GM19463 (cell line): ENCODE data around the gene RBM4B.

Experiments
- ATAC-seq: cut with Tn5 transposase; IDR thresholded peaks from one replicate; pipeline ENCODE4 v1.9.1; 2021; ENCODE audit warnings: mild to moderate bottlenecking, moderate library complexity; ENCODE audit not compliant: unreplicated experiment

RBM4B gene

DNA sequence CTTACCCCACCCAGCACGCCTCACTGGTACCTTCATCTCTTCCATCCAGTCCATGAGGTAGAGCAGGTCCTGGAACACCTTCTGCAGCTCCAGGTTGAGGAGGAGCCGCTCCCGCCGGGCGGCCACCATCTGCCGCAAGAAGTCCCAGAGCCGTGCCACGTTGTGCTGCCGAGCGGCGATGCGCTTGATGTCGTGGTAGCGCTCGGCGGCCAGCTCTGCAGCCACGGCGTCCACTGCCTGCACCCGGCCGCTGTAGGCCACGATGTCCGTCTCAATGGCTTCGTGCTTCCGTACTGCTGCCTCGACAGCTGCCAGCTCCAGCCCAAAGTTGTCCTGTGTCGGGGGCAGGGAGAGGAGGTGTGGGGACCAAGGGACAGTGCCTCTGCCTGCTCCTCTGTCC, 29.8 kb upstream of the RBM4B start:
- ATAC-seq: no peak

- ATAC-seq: no peak
Measured at GRCh38 chr11:66706989-66707388, 29.3 kb upstream of the RBM4B start.

- no peak for ATAC-seq
Measured at GRCh38 chr11:66705587-66706335, 28.1 kb upstream of the RBM4B start.

DNA sequence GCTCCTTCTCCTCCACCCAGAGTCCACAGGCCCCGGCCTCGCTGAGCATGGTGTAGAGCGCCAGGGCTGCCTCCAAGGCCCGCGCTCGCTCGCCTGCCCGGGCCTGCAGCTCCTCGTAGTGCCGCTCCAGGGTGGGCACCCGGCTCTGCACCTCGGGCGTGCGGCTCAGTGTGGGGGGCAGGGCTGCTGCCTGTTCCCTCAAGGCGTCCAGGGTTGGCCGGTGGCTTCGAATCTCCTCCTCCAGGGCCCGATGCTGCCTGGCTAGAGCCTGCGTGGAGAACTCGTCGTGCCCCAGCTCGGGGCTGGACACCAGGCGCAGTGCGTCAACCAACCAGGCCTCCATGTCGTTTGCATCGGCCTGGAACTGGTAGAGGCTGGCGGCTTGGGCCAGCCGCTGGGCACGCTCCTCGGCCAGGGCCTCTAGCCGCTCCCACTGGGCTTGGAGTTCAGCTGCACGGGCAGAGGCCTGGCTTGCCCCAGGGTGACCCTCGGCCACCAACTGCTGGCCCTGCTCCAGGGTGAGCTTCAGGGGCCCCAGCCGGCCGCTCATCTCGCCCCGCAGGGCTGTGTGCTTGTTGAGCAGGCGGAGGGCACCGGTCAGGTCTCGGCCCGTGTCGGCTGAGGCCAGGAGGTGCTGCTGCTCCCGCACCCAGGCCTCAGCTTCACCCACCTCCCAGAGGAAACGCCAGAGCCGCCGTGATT, 27.1 kb upstream of the RBM4B start:
- no peak for ATAC-seq

GRCh38 chr11:66701432-66702240, 23.9 kb upstream of the RBM4B start:
- no peak for ATAC-seq

GRCh38 chr11:66700742-66701141, 23.1 kb upstream of the RBM4B start:
- ATAC-seq: no peak

DNA sequence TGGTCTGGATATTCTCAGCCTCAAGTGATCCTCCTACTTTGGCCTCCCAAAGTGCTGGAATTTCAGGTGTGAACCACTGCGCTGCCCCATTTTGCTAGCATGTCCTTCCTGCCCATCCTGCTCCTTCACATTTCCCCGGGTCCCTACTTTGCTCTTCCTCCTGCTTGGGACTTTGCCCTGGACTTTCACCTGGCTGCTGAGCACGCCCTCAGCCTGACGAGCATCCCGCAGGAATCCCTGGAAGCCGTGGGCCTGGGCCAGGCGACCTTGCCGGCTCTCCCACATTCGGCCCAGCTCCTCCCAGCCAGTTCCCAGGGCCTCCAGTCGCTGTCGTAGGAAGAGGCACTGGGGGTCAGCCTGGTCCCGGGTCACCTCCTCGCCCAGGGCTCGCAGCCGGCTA, 22.6 kb upstream of the RBM4B start:
- ATAC-seq: no peak

GRCh38 chr11:66698491-66698890, 20.8 kb upstream of the RBM4B start:
- no peak for ATAC-seq

DNA sequence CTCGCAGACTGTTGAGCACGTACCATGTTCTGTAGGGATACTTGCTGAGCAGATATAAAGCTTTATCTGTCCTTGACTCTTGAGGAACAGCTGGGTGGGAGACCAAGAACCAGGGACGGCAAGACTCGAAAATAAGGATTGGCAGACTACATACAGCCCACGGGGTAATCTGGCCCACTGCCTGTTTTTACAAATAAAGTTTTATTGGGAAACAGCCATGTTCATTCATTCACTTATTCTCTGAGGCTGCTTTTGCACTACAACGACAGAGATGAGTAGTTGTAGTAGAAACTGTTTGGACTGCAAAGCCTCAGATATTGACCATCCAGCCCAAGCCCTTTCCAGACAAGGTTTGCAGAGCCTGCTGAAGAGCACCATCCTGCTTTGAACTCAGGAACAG, 20.3 kb upstream of the RBM4B start:
- no peak for ATAC-seq

DNA sequence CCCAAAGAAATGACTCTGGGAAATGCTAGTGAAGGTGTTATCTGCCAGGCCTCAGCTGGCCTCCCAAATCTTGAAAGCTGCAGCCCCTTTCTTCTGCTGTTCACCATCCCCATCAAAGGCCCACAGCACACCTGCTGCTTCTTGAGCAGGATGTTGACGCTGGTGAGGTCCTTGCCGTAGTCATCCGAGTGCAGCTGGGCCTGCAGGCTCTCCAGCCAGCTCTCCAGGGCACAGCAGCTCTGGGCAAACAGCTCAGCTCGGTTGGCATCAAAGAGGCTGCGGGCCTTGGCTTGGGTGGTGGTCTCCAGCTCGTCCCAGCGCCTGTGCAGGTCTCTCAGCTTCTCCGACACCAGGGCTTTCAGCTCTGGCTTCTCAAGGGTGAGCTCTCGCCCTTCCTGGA, 18.5 kb upstream of the RBM4B start:
- ATAC-seq: no peak

DNA sequence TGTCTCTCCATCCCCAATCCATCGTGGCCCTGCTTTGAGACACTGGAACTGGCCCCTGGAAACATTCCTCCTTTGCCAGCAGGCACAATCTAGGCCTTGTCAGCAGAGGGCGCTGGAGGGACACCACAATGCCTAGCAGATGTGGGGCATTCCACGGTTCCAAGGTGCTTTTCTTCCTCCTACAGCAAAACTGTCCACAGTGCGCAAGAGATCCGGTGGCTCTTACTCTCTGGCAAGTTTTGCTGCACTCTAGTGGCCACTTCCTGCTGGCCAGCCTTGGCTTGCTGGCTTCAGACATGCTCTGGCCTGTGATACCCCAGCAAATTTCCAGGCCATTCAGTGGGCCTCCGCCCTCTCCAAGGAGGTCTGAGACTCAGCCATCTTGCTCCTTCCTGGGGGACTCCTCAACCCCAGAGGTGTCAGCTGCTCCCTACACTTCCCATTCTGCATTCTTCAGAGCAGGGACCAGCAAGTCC, 17.1 kb upstream of the RBM4B start:
- ATAC-seq: peak; percentile 60

DNA sequence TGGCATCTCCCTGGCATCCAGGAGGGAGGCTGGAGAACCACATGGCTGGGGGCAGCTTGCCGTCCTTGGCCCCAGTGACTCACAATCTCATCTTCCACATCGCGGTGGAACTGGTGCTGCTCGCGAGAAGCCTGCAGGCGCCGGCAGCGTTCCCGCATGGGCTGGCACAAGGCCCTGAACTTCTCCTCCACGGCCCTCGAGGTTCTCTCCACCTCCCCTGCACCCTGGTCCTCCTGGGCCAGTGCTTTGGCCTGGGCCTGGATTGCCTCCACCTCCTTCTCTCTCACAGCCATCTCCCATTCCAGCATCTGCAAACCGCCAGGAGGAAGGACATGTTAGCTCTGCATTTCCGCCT, 16.3 kb upstream of the RBM4B start:
- ATAC-seq: no peak

- ATAC-seq: no peak
Measured at GRCh38 chr11:66693356-66694055, 15.8 kb upstream of the RBM4B start.

DNA sequence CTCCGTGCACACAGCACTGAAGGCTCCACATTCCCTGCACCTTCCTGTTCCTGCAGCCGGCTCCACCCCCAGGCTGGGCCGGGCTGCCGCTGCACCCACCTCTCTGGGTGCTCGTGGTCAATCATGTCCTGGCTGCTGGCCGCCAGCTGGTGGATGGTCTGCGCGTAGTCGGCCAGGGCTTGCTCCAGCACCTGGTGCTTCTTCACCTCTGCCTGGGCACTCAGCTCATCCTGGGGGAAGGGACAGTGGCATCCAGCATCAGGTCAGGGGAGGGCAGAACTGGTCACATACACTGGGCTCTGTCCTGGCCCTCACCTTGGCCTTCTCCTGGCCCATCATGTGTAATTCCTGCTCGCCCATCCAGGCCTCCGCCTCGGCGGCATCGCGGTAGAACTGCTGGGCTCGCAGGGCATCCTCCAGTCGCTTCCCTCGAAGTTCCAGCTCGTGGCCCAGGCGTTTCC, 15.2 kb upstream of the RBM4B start:
- no peak for ATAC-seq

- no peak for ATAC-seq
Measured at GRCh38 chr11:66692446-66692845, 14.8 kb upstream of the RBM4B start.

GRCh38 chr11:66691311-66691980, 13.8 kb upstream of the RBM4B start:
- no peak for ATAC-seq

GRCh38 chr11:66689661-66690590, 12.2 kb upstream of the RBM4B start:
- no peak for ATAC-seq

GRCh38 chr11:66688561-66689534, 11.2 kb upstream of the RBM4B start:
- ATAC-seq: no peak
